GM21619 (cell line): ENCODE measurements around the gene ADAM11.
"Not testable (repeated sequence)": the region's sequence is repeated elsewhere in the genome, so short reads cannot be mapped to it uniquely, and the experiment has no call there.

Experiments used
- ATAC-seq: cut with Tn5 transposase; IDR thresholded peaks from one replicate; pipeline ENCODE4 v1.9.1; 2021; ENCODE audit not compliant: unreplicated experiment

ADAM11 gene

DNA sequence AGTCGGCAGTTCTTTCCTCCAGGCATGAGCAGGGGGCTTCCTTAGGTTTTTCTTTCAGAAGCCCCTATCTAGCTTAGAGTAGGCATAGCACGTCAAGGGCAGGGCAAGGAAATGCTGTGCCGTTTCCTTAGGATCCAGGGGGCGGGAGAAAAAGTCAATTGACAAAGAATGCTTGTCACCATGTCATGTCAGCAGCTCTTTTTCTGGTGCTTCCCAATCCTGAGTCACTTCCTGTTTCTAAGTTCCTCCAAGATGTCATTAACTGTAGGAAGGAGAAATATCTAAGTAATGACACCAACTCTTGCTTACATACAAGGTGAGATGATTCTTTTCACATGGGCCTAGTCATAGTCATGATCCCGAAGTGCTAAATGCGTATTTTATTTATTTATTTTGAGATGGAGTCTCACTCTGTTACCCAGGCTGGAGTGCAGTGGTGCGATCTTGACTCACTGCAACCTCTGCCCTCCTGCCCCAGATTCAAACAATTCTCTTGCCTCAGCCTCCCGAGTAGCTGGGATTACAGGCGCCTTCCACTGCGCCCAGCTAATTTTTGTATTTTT, 36.1 kb downstream of the ADAM11 start:
- ATAC-seq = no peak

DNA sequence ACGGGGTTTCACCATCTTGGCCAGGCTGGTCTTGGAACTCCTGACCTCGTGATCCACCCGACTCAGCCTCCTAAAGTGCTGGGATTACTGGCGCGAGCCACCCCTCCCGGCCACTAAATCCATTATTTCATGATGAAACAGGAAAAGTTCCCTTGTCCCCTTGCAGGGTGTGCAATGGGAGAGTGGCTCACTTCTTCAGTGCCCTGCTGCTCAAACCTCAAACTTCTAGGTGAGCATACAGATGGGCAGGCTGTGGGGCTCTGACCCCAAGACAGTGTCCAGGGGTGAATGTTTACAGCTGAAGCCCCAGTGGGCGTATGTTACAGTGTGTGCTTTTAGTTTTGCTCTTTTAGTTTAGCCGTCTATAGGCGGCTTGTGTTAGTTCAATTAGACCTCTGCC, 36.6 kb downstream of the ADAM11 start:
- no peak for ATAC-seq

DNA sequence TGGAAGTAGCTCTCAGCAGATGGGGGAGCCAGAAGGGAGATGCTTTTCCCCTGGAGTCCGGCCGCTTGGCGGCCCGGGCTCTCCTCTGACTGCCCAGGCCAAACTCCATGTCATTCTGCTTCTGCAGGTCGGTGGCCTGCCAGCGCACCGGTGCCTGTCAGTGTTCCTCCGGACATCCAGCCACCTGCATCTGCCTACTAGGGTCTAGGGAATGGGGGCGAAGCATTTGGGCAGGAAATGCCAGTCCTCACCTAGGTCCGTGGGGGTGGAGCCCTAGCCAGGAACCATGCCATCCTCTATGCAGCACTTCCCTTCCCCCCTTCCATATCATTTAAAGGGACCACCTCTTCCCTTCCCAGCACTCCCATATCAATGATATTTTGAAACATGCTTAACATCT, 37.1 kb downstream of the ADAM11 start:
- no peak for ATAC-seq

DNA sequence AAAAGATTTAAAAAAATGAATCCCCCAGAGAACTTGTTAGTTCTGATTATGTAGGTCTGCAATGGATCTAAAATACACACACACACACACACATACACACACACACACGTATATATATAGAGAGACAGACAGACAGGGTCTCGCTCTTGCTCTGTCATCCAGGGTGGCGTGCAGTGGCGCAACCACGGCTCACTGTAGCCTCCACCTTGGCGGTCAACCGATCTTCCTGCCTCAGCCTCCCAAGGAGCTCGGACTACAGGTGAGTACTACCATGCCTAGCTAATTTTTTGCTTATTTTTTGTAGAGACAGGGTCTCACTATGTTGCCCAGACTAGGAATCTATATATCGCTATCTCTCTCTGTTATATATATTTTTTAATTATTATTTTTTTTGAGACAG, 37.9 kb downstream of the ADAM11 start:
- no peak for ATAC-seq

DNA sequence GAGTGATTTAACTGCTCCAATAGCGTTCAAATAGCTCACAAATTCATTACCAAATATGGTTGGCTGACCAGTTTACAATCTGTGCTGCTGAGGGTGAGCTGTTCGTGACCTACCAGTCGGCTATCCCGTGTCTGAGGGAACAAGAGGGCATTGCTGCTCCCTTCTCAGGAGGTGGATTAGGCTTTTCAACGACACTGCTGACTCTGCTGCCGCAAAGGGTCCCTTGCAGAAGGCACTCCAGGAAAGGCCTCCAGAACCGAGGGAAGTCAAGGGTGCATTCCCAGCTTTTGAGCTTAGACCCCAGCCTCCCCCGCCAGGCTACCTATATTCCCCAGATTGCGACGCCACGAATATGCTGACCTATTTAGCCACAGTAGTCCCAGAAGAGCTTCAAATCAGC, 39.0 kb downstream of the ADAM11 start:
- ATAC-seq = no peak

DNA sequence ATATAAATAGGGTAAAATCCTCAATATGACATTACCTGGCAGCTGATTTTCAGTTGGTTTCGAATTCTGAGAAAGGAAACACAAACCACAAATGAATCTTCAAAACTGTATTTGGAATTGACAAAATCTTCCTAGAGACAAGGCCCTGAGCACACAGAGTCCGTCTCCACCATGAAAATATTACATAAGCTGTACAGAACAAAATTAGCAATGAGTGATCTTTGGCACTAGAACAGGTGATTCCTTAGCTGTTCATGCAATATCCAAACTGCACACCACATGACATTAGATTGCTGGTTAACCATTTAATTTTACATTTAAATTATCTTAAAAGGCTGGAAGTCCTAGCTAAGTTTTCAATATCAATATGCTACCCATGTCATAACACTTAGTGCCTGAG, 39.6 kb downstream of the ADAM11 start:
- no peak for ATAC-seq

DNA sequence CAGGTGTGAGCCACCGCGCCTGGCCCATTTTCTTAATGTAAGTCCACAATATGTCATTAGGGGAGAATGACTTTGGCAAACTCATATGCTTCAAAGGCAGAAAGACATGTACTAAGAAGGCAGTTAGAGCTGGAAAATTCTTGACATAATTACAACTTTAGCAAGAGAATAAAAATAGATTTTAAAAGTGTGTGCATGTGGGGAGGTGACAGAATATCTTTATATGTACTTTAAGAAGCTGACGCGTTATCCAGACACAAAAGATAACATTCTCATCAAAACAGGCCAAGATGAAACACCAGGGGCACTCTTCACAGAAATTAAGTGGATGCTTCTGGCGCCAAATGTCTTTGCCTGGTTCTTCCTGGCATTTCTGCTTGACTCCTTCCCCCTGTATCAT, 43.1 kb downstream of the ADAM11 start:
- ATAC-seq = no peak

DNA sequence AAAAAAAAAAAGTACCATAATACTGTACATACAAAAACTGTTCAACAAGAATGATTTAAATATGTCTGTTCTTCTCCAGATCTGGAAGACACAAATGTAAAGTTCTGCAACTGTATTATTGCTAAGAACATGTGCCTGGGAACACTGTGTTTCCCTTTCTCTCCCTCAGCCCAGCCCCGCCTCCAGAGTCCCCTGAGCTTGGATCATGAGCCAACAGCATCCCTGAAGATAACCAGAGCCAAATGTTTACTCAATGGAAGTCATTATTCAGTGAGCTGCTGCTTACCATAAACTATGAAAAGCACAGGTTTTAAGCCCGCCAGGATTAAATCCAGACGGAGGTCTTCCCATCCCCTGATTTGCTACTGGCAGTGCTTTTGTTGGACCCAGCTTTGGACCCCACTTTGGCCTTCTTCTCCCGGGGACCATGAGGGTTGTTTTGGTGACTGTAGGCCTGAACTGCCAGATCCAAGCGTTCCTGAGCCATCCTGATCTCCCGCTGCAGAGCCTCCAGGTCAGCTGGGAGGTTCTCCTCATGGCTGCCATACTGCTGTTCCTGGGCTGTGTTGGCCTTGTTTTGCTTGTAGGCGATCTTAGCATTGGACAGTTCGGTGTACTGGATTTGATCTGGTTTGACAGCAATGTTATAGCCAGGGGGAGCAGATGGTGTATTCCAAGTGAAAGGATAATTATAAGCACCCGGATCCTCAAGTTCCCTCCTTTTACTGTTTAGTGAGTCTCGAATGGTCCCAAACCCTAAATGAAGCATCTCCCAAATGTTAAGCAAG, 45.7 kb downstream of the ADAM11 start:
- no peak for ATAC-seq

DNA sequence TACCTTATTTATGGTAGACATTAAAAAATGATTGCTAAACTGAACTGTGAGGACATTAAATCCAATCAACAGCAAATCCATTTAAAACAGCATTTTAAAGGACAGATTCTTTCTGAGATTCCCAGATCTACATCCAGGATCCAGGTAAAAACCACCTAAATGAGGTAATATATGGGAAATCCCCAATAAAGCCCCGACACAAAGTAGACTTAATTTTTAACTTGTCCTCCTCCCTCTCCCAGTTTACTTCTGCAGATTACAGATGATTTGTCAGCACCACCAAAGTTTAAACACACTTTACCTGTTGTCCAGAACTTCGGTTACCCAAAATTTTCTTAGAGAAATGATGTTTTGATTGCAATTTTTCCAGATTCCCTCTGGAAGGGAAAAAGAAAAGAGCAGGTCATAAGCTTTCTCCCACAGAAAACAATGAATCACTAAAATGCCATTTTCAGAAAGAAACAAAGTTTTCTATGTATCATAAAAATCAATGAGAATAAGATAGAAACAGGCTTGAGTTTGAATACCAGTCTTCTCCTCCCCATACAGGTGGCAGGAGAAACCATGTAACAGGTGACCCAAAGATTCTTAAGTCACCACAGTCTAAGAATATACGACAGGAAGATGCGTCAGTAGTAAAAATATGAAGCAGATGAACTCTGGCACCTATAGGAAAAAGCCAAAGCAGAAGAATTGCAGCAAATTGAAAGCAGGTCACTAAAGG, 48.5 kb downstream of the ADAM11 start:
- ATAC-seq = no peak

DNA sequence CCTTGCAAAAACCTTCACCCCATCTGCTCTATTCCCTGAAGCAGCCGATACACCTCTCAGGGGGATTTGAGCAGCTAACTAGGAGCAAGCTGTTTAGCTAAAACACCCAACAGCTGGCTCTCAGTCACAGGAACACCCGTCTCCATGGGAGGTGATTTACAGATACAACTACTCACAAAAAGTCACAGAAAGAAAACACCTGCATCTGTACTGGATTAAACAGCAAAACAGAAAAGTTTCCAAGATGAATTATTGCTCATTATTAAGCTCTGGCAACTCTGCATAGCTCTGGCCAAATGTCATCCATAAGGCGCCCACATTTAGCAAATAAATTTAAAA, 49.0 kb downstream of the ADAM11 start:
- ATAC-seq = no peak

DNA sequence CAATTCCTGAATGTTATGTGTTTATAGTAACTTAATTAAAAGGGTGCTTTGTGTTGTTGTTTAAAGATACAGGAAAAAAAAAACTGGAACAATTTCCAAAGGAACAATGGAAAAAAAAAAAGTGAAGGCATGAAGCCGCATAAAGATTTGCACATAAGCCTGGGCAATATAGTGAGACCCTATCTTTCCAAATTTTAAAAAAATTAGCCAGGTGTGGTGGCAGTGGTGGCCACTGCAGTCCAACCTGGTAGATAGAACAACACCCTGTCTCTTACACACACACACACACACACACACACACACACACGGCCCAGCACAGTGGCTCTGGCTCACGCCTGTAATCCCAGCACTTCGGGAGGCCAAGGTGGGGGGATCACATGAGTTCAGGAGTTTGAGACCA, 49.4 kb downstream of the ADAM11 start:
- no peak for ATAC-seq

DNA sequence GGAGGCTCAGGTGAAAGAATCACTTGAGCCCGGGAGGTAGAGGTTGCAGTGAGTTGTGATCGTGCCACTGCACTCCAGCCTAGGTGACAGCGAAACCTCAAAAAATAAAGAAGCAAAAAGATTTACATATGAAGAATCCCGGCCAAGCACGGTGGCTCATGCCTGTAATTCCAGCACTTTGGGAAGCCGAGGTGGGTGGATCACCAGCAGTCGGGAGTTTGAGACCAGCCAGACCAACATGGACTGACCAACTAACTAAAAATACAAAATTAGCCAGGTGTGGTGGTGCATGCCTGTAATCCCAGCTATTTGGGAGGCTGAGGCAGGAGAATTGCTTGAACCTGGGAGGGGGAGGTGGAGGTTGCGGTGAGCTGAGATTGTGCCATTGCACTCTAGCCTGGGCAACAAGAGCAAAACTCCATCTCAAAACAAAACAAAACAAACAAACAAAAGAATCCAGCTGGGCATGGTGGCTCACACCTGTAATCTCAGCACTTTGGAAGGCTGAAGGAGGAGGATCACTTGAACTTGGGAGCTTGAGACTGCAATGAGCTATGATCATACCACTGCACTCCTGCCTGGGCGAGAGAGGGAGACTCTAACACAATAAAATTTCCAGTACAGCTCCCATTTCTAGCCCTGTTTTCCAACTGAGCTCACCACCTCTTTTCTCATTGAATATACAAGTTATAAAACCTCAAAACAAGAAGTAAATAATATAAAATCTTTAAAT, 50.0 kb downstream of the ADAM11 start:
- ATAC-seq = not testable (repeated sequence)

DNA sequence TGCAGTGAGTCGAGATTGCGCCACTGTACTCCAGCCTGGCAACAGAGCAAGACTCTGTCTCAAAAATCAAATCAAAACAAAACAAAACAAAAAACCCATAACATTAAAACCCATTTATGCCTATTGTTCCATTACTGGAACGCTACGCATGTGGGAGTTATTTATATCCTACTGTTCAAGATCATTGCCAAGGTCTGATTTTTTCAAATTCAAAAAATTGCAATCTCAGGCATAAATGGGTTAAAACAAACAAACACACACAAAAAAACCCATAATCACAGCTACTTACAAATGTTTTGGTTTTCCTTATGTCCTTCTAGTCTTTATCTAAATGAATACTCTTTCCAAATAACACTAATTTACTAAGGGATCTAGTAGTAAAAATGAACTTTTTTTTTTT, 53.5 kb downstream of the ADAM11 start:
- no peak for ATAC-seq

DNA sequence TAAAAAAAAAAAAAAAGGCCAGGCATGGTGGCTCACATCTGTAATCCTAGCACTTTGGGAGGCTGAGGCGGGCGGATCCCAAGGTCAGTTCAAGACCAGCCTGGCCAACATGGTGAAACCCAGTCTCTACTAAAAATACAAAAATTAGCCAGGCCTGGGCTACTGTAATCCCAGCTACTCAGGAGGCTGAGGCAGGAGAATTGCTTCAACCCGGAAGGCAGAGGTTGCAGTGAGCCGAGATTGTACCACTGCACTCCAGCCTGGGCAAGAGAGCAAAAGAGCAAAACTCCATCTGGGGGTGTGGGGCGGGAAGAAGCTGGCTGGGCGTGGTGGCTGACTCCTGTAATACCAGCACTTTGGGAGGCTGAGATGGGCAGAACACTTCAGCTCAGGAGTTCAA, 59.7 kb downstream of the ADAM11 start:
- not testable (repeated sequence) for ATAC-seq

DNA sequence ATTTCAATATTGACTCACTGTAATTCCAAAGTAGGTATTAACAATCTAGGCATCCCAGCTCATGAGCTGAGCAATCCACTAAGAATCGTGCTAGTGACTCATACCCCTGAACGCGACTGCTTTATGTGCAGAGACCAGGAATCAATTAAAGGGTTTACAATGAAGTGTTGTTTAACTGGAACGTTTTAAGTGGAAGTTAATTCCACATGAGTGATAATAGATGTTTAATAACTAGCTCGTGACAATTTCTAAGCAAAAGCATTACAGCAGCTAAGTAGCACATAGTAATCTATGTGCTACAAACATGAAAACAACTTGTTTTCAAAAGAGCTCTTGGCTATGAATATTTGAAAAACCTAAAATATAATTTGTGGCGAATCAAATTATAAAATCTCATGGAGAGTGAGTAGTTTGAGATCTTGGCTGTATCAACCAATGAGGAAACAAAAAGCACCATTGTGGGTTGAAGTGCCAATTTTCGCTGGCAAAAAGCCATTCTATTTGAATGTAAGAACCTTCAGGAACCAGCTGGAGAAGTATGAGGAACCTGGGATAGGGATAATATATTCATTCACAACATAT, 61.9 kb downstream of the ADAM11 start:
- ATAC-seq = no peak

DNA sequence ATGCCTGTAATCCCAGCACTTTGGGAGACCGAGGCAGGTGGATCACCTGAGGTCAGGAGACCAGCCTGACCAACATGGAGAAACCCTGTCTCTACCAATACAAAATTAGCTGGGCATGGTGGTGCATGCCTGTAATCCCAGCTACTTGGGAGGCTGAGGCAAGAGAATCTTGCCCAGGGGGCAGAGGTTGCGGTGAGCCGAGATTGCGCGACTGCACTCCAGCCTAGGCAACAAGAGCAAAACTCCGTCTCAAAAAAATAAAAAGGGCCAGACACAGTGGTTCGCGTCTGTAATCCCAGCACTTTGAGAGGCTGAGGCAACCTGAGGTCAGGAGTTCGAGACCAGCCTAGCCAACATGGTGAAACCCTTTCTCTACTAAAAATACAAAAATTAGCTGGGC, 66.4 kb downstream of the ADAM11 start:
- ATAC-seq = not testable (repeated sequence)

DNA sequence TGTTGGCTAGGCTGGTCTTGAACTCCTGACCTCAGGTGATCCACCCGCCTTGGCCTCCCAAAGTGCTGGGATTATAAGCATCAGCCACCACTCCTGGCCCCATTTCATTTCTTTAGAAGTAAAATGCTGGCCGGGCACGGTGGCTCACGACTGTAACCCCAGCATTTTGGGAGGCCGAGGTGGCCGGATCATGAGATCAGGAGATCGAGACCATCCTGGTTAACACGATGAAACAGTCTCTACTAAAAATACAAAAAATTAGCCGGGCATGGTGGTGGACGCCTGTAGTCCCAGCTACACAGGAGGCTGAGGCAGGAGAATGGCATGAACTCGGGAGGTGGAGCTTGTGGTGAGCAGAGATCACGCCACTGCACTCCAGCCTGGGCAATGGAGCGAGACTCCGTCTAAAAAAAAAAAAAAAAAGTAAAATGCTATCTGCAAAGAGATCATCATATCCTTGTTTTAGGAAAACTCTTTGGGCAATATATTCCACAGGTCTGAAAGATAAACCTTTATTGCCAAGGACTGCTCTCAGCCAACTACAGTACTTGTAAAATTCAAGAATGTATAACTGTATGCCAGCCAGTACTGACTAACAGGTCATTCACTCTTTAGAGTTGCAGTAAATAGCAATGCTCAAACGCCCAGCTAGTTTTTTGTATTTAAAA, 67.5 kb downstream of the ADAM11 start:
- ATAC-seq = no peak

DNA sequence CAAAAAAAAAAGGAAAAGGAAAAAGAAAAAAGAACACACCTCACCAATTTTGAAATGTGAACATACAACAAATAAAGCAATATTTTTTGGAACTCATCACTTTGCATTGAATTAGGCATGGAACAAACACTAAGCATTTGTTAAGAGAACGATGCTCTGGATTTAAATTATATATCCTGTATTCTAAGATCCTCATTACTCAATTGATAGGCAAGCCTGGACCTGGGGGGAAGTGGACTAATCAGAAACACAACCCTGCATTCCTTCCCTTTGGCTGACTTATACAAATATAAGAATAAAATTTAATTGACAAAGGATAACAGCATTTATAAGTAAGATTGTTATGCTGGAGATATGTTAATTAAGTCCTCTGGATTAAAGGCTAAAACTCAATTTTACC, 69.1 kb downstream of the ADAM11 start:
- ATAC-seq = no peak

DNA sequence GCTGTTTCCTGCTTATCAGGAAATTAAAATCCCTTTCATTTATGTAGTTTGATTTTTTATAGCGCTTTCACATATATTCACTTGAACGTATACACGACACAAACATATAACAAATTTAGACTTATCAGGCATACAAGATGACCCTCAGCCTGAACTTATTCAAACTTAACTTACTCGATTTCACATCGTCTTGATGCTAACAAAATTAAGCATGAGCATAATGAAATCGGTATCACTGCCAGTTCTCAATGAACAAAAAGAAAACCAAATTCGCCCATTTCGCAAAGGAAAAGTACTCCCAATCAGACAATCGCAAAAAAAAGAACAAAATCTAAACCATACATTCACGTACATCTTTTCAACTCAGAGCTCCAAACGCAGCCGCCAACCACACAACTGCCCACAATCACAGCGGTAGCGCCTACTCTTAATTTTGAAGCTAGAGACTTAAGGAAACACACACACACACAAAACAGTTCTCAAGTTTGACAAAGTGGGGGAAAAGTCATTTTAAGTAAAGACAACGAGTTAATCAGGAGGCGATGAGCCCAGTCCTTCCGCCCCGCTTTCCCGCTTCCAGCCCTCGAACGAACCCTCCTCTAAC, 70.2 kb downstream of the ADAM11 start:
- ATAC-seq = no peak
